GM19468 (cell line): Measurements from ENCODE around the gene SCN4A.
"Not testable (repeated sequence)": the region's sequence is repeated elsewhere in the genome, so short reads cannot be mapped to it uniquely, and the experiment has no call there.

Experiments
- ATAC-seq: cut with Tn5 transposase; IDR thresholded peaks from one replicate; pipeline ENCODE4 v1.9.1; 2021; ENCODE audit warnings: mild to moderate bottlenecking, moderate library complexity, moderate number of reproducible peaks; ENCODE audit not compliant: unreplicated experiment; ENCODE audit errors: extremely low read depth

Gene SCN4A

DNA sequence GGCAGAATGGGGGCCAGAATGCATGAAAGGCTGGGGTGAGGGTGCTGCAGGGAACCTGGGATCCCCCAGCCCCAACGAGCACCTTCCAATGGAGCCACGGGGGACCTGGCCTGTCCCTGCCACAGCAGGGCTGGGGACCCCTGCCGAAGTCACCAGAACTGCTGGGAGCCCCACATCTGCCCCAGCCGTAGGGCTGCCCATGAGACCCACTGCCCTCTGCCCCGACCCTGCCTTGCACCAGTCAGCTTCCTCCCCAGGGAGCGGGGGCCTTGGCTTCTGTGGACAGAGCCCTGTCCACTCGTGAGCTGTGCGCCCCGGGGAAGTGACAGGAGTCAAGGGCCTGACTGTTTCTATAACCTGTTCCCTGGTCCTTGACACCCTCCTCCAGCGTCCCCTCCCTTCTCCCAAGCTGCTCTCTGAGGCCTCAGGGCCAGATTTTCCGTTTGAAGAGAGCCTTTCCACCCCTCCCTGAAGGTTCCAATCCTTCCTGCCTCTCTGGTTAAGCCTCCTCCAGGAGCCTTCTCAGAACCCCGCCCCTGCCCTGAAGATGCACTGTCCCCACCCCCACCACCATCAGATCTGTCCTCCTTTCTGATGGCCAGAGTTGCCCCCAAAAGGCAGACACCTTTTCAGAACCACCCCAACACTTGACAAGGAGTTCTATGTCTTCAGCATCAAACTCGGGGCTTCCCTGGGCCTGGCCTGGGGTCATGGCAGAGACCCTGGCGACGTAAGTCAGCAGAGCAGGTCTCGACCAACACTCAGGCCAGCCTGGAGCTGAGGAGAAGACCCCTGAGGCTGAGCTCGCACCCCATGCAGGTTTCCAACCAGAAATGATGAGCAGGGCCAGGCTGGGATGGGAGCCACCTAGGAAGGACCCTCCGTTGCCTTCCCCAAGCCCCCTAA, 14.8 kb upstream of the SCN4A start:
- ATAC-seq, result no peak

DNA sequence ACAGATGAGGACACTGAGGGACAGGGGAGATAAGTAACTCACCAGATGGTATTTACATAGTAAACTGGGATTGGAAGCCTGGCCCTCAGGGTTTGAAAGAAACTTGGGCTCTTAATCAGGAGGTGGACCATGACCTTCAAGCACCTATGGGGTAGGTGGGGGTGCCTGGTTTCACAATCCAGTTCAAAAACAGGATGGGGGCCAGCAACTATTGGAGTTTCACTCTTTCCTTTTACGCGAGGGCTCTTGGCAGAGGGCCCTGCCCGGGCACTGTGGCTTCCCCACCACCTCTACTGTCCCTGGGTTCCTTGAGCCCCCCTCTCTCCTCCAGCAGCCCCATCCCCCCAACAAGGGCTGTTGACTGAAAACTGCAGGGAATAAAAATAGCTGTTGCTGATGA, 14.1 kb upstream of the SCN4A start:
- ATAC-seq, result no peak

DNA sequence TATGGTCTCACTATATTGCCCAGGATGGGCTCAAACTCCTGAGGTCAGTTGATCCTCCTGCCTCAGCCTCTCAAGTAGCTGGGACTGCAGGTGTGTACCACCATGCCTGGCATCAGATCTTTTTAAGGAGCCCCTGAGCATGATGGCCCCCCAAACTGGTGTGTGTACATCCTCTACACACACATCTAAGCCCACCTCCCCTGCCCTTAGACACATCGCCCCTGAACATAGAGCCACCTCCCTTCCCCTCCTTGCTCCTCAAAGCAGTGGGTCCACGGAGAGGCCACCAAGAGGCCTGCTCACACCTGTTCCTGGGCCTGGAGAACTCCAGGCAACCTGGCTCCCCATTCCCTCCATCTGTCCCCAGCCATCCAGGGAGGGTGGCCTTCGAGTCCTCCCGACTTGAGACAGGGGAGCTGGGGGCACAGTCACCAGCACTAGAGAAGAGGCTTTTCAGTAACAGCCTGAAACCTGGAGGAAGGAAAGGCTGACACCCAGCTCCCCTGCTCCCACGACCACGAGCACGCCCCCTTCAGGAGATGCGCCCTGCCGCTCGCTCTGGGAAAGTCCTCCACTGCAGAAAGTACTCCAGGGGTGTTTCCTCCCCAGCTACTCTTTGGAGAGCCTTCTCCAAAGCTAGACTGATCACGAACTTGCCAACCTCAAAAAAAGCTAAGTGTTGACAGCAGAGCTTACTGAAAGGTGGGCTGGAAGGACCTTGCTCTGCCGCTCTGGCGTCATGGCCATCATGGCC, 12.8 kb upstream of the SCN4A start:
- ATAC-seq, result no peak

DNA sequence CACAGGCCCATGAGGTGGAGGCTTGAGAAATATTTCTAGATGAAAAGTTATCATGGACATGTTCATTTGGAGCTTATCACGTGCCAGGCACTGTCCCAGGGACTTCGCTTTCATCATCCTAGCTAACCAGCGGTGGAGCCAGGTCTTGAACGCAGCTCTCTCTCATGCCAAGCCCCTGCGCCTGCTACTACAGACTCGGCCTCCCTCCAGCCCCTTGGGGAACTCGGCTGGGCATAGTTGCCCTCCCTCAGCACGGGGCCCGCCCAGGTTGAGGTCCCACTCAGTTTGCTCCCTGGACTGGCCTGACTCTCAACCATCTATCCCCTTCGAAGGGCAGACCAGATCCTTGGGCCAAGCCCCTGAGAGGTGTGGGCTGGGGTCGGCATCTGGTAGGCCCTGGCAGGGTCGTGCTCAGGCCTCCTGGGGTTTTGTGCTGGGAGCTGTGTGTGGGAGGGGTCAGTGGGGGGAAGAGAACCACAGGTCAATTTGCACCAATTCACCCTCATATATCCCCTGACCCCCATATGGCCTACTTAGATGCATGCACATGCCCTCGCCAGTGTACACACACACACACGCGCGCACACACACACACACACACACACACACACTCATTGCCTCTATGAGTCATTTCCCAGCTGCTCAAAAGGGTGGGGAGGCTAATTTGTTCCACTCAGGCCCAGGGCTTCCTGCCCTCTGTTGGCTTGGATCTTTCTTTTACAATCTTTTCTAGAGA, 12.1 kb upstream of the SCN4A start:
- ATAC-seq, result no peak

DNA sequence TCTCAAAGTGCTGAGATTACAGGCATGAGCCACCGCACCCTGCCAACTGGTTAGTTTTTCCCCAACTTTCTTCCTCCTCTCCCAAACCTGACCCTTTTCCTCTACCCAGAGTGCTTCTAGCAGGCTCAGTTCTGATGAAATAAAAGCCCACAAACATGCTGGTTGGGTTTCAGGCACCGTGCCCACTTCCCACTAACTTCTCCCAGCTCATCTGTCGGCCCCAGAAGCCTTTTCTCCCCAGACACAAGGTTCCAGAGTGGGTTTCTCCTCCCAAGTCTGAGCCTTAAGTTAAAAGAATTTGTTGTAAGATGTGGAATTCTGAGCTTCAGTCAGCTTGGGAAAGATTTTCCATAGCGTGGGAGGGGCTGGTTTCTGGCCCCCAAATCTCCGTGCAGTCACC, 11.5 kb upstream of the SCN4A start:
- no peak for ATAC-seq

DNA sequence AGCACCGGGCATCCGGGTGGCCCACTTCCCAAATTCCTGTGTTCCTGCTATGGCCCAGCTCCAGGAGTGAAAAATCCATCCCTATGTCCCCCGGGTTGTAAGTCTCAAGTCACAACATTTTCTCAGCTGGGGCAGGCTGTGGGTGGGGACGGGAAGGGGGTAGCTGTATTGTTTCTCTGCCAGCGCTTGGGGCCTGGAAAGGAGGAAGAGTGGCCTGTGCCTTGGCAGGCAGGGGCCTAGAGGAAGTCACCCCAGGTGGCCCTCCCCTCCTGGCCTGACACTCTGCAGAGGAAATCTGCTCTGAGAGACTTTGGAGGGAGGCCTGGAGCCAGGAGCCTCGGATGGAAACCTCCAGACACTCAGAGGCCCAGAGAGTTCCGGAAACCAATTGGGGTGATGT, 10.6 kb upstream of the SCN4A start:
- no peak for ATAC-seq

DNA sequence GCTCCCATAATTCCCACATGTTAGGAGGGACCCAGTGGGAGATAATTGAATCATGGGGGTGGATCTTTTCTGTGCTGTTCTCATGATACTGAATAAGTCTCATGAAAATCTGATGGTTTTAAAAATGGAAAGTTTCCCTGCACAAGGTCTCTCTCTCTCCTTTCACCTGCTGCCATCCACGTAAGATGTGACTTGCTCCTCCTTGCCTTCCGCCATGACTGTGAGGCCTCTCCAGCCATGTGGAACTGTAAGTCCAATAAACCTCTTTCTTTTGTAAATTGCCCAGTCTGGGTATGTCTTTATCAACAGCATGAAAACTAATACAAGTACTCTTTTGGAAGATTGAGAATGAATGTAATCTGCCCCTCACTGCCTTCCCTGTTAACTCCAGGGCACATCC, 9.9 kb upstream of the SCN4A start:
- ATAC-seq, result not testable (repeated sequence)

DNA sequence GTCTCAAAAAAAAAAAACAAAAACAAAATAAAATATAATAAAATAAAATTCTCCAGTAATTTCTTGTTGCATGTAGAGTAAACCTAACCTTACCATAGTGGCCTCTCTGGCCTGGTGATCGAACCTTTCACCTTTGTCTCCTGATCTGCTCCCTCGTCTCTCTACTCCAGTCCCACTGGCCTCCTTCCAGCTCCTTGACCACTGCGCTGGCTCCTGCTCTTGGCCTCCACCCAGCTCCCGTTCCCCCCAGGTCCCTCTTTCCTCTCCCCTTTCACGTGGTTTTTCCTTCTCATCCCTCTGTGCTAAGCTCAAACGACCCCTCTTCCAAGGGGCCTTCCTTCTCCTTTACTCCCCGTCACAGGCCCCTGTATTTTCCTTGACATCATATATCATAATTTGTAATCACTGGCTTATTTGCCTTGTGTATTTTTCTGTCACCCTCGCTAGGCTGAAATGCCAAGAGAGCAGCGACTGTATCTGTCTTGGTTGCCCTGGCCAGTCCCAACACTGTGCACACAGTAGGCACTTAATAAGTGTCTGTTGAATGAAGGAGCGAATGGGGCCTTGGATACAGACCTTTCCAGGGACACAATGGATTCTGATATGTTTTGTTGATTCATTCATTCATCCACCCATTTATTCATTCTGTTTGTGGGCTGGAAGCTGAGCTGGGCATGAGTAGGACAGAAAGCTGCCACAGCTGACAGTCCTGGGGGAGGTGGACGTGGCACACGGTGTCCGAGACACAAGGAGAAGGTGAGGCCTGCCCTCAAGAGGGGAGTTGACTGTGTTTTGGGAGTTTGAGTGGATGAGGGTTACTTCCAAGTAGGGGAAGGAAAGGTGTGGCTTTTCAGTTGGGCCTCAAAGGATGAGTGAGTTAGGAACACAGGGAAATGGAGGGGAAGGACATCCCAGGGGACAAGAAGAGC, 5.8 kb upstream of the SCN4A start:
- ATAC-seq, result no peak

DNA sequence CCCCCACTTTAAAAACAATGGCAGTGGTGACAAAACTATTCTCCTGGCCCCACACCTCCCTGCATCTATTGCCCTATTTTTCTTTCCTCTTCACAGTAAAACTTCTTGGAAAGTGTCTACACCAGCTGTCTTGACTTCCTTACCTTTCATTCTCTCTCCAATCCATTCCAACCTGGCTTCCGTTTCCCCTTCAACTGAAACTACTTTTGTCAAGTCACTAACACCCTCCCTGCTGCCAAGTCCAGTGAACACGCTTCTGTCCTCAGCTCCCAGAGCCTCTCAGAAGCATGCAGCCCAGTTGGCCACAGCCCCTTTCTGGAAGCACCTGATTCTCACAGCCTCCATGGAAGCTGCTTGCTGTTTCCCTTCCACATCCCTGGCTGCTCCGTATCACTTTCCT, 4.0 kb upstream of the SCN4A start:
- no peak for ATAC-seq

DNA sequence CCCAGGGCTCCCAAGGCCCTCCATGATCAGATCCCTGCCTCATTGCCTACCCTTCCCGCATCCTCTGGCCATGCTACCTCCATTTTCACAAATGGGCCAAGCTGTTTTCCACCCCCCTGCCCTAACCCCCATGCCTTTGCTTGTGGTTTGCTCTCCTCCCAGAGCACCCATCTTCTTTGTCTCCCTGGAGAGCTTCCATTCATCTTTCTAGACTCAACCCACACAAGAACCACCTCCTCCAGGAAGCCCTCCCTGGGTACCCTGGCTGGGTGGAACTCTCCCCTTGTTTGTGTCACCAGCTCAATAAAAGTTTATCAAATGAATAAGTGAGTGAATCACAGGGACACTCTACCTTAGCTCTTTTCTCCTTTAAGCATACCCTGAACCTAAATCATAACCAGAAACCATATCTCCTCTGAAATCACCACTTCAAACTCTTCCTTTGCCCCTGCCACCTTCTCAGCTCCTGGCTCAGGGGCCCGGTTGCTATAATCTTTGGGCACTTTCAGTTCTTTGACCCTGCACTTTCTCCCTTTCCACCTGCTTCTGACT, 2.9 kb upstream of the SCN4A start:
- ATAC-seq, result no peak

DNA sequence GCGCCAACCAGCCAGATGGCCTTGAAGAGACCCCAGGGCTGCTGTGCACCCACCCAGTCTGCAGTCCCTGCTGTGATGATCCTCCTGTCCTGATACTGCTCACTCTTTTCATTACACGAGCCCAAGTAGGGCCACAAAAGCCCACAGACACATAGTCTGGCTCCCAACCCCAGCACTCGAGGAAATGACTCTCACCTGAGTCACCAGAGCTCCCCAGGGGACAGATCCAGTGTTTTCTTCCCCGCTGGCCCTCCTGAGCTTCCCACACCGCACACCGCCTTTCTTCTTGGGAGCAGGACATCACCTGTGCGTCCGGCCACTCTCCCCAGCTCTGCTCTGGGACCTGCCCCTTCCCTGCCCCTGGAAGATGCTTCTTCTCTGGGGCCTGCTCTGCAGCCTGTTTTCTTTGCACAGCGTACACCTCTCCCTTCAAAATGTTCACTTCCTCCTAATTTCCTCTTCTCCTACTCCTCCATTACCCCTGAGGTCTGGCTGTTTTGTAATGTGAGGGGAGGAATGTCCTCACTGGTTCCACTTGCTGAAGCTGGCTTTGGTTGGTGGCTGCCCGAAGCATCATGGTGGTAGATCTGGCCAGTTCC, 2.0 kb upstream of the SCN4A start:
- no peak for ATAC-seq

DNA sequence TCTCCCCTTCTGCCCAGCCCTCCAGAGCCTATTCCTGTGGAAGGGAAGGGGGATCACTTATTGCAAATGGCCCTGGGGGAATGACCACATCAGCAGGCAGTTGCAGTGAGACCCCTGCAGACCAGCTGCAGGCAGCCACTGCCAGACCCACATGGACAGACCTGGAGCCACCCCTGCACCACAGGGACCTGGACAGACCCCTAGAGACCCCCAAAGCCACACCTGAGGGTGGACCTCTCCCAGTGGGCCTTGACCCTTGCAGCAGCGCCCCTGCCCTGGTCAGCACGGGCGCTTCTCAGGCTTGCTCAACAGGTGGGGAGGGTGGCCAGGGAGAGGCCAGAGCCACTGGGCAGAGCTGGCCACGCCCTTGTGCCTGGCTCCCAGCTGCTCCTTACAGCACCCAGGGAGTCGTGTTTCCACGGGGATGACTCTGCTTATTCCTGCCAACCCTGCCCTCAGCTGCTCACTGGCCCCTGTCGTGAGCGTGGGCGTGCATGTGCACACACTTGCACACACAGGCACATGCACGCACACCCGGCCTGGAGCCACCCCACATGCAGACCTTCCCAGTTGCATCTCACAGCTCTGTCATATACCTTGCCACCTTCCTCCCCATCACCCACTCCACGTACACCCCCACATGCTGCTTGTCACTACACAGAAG, 1.3 kb upstream of the SCN4A start:
- ATAC-seq, result no peak

DNA sequence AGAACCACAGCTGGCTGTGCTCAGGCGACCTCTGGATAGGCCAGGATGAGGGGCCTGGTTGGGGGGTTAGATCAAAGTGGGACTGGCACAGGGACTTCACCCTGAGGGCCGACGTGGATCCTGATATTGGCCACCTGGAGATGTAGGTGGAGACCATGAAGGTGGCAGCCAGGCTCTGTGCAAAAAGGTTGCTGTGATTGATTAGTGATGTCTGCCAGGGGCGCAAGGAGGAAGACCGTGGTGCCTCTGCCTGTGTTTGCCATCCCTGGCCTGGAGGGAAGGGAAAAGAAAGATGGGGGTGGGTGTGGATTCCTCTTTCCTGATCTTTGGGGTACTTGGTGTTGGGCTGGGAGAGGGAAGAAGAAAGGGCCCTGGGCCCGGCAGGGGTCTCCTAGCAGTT, 529 bp upstream of the SCN4A start:
- no peak for ATAC-seq

DNA sequence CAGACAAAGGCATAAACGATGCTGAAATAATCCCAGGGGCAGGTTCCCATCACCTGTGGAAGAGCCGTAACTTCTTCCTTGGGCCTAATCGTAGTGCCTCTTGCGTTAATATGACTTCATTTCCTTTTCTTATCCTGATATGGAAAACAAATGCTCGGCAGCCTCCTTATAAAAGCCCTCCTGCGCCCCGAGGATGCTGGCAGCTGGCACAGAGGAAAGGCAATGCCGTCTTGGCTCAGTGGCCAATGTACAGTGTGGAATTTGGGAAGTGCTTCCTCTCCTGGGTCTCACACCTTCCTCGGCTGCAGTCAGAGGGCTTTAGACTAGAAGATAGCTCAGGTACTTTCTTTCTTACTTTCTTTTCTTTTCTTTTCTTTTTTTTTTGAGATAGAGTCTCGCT, 3.4 kb downstream of the SCN4A start:
- no peak for ATAC-seq

DNA sequence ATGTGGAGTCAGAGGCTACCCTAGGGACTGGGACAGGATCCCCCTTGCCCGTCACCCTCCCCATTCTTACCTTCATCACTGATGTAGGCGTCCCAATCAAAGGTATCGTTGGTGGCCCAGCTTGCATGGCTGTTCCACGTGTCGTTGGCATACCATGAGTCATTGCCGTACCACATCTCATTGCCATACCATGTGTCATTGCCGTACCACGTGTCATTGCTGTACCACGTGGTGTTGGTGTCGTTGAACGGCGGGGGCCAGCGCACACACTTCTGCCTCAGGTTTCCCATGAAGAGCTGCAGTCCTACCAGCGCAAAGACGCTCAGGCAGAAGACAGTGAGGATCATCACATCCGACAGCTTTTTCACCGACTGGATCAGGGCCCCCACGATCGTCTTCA, 4.8 kb downstream of the SCN4A start:
- ATAC-seq, result no peak

DNA sequence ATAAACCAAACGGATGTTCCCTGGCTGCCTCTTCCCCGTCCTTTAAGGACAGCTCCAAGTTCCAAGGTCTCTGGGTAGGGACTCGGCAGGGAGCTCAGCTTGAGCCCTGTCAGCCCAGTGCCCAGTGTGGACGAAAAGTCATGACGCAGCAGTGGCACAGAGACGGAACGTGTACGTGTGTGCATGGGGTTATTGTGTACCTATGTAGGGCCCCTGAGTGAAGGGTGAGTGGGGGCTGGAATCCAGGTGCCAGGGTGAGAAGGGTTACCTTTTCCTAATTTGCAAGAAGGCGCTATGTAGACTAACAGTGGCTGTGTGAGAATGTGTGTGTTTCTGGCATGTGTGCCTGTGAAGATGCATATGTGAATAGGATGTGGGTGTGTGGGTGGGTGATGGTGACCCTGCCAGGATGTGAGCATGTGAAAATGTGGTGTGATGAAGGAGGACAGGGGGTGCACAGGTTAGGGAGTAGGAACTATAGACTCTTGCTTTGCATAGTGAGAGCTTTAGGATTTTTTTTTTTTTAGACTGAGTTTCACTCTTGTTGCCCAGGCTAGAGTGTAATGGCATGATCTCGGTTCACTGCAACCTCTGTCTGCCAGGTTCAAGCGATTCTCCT, 6.0 kb downstream of the SCN4A start:
- ATAC-seq, result no peak

DNA sequence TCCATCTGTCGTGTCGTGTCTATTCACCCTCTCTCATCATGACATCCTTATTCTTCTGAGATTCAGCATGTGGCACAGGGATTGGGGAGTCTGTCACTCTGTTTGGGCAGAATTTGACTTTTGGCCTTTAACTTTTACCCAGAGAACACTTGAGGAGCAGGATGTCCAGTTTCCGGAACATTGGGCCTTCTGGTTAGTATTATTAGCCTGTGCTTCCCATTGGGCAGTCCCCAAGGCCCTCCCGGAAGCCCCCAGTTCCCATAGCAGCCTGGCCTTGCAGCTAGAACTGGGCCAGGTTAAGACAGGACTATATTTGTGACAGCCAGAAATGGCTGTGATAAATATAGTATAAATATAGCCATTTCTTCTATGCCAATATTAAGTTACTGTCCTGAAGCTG, 9.6 kb downstream of the SCN4A start:
- ATAC-seq, result no peak

DNA sequence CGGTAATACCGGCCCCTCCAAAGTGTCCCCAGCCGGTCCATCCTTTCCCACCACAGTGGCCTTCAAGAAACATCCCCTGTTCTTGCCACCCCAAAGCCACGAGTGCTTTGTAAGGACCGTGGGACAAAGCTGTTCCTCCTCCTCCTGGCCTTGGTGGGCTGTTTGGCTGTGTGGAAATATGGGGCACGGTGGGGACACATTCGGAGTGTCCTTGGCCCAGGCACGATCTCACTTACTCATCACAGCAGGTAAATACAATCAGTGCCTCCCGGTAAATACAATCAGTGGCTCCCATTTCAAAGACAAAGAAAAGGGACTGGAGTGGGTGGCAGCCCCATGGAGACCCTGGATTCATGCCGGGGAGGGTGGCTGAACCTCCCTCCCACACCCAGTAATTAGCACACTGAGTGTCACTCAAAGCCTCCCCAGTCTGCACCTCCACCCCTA, 10.4 kb downstream of the SCN4A start:
- ATAC-seq, result no peak
